MM.1S (cell line): Measurements from ENCODE around the gene BICC1.

Source experiments
- EZH2 ChIP-seq: fragments of 300-600 bp; sonication (generic); optimal IDR thresholded peaks from 2 replicates; pipeline ENCODE3; 2017; ENCODE audit warnings: low read depth, mild to moderate bottlenecking, antibody characterized with exemption, low read length, mixed read lengths
- EZH2phosphoT487 ChIP-seq: fragments of 300-600 bp; sonication (generic); IDR thresholded peaks from 2 replicates; pipeline ENCODE4 v1.6.1; 2018; ENCODE audit warnings: antibody characterized with exemption, low read length
- TF ChIP-seq, protein P1 (sequence below): fragments of 300-600 bp; sonication (generic); IDR thresholded peaks from 2 replicates; pipeline ENCODE4 v1.5.1; 2016; ENCODE audit warnings: antibody characterized with exemption, low read length, mixed read lengths

DNA sequence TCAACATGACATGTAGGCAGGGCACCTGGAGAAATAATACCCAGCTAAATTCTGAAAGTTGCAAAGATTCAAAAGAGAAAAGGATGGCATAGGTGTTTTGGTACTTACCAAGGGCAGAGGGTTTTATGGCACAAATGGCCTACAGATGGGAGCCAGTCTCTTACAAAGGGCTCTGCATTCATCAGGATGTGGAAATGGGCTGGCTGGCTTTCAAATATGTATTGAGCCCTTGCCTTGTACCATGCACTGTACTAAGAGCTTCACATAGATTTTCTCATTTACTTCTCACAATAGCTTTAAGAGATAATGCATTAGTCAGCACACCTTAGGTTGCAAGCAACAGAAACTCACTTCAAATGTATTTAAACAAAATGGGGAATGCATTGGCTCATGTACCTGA is 327.1 kb downstream of the BICC1 start:
- TF ChIP-seq, protein P1, sequence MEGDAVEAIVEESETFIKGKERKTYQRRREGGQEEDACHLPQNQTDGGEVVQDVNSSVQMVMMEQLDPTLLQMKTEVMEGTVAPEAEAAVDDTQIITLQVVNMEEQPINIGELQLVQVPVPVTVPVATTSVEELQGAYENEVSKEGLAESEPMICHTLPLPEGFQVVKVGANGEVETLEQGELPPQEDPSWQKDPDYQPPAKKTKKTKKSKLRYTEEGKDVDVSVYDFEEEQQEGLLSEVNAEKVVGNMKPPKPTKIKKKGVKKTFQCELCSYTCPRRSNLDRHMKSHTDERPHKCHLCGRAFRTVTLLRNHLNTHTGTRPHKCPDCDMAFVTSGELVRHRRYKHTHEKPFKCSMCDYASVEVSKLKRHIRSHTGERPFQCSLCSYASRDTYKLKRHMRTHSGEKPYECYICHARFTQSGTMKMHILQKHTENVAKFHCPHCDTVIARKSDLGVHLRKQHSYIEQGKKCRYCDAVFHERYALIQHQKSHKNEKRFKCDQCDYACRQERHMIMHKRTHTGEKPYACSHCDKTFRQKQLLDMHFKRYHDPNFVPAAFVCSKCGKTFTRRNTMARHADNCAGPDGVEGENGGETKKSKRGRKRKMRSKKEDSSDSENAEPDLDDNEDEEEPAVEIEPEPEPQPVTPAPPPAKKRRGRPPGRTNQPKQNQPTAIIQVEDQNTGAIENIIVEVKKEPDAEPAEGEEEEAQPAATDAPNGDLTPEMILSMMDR = no peak
- TF ChIP-seq EZH2phosphoT487 = no peak
- TF ChIP-seq EZH2 = no peak
